ENCODE measurements around the gene CD40LG. TPM values are rescaled to one million over a fixed set of nuclear protein-coding genes. Genes with fewer than 3 reads are reported as not detected.

Gene CD40LG
- total RNA-seq: not detected in 2 replicates

DNA sequence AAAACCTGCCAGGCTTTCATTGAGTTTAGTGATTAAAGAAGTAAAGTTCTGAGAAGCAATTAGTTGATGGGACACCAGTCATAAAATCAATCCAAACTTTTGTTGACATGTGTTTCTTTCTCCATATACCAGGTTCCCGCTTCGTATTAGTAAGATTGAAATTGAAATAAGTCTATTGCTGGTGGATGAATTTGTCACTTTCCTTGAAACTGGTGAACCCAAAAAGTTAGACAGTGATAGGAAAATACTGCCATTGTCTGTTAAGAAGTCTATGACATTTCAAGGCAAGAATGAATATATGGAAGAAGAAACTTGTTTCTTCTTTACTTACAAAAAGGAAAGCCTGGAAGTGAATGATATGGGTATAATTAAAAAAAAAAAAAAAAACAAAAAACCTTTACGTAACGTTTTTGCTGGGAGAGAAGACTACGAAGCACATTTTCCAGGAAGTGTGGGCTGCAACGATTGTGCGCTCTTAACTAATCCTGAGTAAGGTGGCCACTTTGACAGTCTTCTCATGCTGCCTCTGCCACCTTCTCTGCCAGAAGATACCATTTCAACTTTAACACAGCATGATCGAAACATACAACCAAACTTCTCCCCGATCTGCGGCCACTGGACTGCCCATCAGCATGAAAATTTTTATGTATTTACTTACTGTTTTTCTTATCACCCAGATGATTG lies at the start of gene CD40LG:
Gene CD40LG, plus strand, starts transcription at position 482 of the 684 bp plus-strand sequence. Its CDS starts 91 bp downstream, at position 573.

Other genes with a start within 250 kb of the CD40LG start
- gene BRS3, start 160.2 kb upstream of the CD40LG start, total RNA-seq: not detected in 2 replicates
- gene HTATSF1, start 150.6 kb upstream of the CD40LG start, total RNA-seq: 30.0 and 34.6 TPM in 2 replicates
- not detected in 2 replicates for gene VGLL1, start 115.9 kb upstream of the CD40LG start, total RNA-seq
- 15.8 and 23.5 TPM in 2 replicates for gene ARHGEF6, start 132.8 kb downstream of the CD40LG start, total RNA-seq
- gene RBMX, start 232.6 kb downstream of the CD40LG start, total RNA-seq: 89.8 and 104 TPM in 2 replicates

Measured in smooth muscle cell of the pulmonary artery (primary cell).